ENCODE data around the gene SLITRK3.

GRCh38 chr3:165195241-165195639, 944 bp downstream of the SLITRK3 start:
- no peak for TF ChIP-seq CTCF (IDR thresholded peaks at IDR 0.05; ENCODE audit: low read depth, low read length)
- no peak for TF ChIP-seq POLR2A (IDR thresholded peaks at IDR 0.05; ENCODE audit: extremely low read depth, insufficient read length)
